KMS-11 (cell line): ENCODE measurements around the gene DGCR2.

ENCODE experiments used
- H2AFZ ChIP-seq: fragments of 200-600 bp; sonication (generic); 2 replicates; pipeline ENCODE4 v1.6.1; 2016; ENCODE audit warnings: antibody characterized with exemption, mixed run types, low read depth
- H3K27ac ChIP-seq: fragments of 200-600 bp; sonication (generic); 2 replicates; pipeline ENCODE4 v1.6.1; 2016; ENCODE audit warnings: mild to moderate bottlenecking, mixed run types
- H3K27me3 ChIP-seq: fragments of 200-600 bp; sonication (generic); 2 replicates; pipeline ENCODE4 v1.6.1; 2017; ENCODE audit warnings: mild to moderate bottlenecking, low read depth, mixed run types, moderate library complexity; ENCODE audit not compliant: insufficient read depth
- H3K36me3 ChIP-seq: fragments of 200-600 bp; sonication (generic); 2 replicates; pipeline ENCODE4 v1.6.1; 2017; ENCODE audit warnings: mild to moderate bottlenecking, mixed run types; ENCODE audit not compliant: insufficient read depth
- H3K4me1 ChIP-seq: fragments of 200-600 bp; sonication (generic); 2 replicates; pipeline ENCODE4 v1.6.1; 2016; ENCODE audit warnings: mild to moderate bottlenecking, low read depth, mixed run types; ENCODE audit not compliant: poor library complexity, severe bottlenecking
- H3K4me2 ChIP-seq: fragments of 200-600 bp; sonication (generic); 2 replicates; pipeline ENCODE4 v1.7.0; 2016; ENCODE audit warnings: mild to moderate bottlenecking, mixed run types
- H3K4me3 ChIP-seq: fragments of 200-600 bp; sonication (generic); IDR thresholded peaks from 2 replicates; pipeline ENCODE4 v1.6.1; 2017; ENCODE audit warnings: low read depth, low read length, mixed read lengths; ENCODE audit not compliant: insufficient read depth
- H3K79me2 ChIP-seq: fragments of 200-600 bp; sonication (generic); 2 replicates; pipeline ENCODE4 v1.6.1; 2016; ENCODE audit warnings: low read depth, mixed run types; ENCODE audit not compliant: insufficient read depth
- H3K9ac ChIP-seq: fragments of 200-600 bp; sonication (generic); 2 replicates; pipeline ENCODE4 v1.6.1; 2016; ENCODE audit warnings: mild to moderate bottlenecking, mixed run types
- H4K20me1 ChIP-seq: fragments of 200-600 bp; sonication (generic); 2 replicates; pipeline ENCODE4 v1.6.1; 2016; ENCODE audit warnings: mild to moderate bottlenecking, mixed run types; ENCODE audit not compliant: insufficient read depth
- TF ChIP-seq, protein P1 (sequence below): fragments of 200-600 bp; sonication (generic); conservative IDR thresholded peaks from 2 replicates; pipeline ENCODE4 v1.6.1; 2017; ENCODE audit warnings: low read depth, mild to moderate bottlenecking, antibody characterized with exemption, low read length, moderate library complexity, mixed read lengths

Gene DGCR2

DNA sequence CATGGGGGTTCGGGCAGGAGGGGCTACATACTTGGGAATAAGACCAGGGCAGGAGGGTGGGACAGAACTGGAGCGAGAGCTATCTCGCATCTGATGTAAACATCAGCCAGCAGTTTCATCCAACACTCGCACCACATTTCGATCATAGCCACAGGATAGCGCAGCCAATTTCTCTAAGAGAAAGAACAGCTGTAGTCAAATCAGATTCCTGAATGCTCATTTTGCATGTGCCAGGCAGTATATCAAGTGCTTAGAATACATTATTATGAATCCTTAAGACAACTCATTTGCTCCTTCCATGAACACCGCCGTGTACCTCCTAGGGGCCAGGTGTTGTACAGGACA lies 14.5 kb downstream of the DGCR2 start:
- Histone ChIP-seq H4K20me1 (peaks cover 34% of the 10 kb centered on the region), H3K36me3 (no peaks in the 10 kb centered on the region), H3K9ac (no peak overlapping the region), H2AFZ (no peak overlapping the region), H3K4me3 (no peak overlapping the region), H3K4me2 (peak overlapping the region; percentile 24; the same call in 1 of the 2 replicates), H3K79me2 (peaks cover 71% of the 10 kb centered on the region), H3K4me1 (peaks cover 68% of the 10 kb centered on the region), H3K27me3 (no peaks in the 10 kb centered on the region), H3K27ac (no peak overlapping the region)
- TF ChIP-seq, protein P1, sequence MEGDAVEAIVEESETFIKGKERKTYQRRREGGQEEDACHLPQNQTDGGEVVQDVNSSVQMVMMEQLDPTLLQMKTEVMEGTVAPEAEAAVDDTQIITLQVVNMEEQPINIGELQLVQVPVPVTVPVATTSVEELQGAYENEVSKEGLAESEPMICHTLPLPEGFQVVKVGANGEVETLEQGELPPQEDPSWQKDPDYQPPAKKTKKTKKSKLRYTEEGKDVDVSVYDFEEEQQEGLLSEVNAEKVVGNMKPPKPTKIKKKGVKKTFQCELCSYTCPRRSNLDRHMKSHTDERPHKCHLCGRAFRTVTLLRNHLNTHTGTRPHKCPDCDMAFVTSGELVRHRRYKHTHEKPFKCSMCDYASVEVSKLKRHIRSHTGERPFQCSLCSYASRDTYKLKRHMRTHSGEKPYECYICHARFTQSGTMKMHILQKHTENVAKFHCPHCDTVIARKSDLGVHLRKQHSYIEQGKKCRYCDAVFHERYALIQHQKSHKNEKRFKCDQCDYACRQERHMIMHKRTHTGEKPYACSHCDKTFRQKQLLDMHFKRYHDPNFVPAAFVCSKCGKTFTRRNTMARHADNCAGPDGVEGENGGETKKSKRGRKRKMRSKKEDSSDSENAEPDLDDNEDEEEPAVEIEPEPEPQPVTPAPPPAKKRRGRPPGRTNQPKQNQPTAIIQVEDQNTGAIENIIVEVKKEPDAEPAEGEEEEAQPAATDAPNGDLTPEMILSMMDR: no peak

DNA sequence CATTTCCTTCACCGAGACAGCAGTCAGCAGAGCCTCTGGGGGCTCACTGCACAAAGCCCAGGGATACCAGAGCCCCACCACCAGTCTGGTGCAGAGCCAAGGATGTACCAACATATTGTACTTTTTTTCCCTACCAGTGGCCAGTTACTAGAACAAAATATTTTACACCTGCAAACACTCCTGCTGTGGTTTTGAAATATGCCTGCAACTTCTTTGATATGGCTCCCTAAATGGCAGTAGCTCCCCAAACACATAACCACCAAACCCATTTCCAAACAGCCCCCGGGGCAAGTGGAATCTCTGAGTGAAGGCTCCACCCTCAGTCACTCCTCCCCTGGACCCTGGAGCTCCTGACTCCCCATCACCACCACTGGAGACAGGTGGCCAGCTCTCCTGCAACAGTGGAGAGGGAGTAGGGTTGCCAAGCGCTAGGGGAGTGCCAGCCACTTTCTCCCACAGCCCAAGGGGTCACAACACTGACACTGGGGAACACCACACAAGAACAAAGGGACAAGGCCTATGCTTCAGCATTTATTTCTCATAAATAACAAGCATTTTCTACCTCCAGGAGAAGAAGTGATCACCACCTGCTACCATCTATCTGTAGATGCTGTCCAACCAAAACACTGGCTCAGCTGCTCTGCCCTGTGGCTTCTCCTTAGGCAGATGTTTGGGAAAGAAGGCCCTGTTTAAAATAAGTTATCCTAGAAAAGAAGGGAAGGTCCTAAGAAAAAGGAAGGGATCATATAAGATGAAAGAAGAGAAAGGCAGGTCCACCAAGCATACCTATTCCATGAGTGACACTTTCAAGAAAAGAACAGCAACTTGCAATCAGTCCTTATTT lies 15.1 kb downstream of the DGCR2 start:
- H3K27ac ChIP-seq: no peak overlapping the region
- no peak overlapping the region for H3K4me3 ChIP-seq
- peak overlapping the region; percentile 24; the same call in 1 of the 2 replicates for H3K4me2 ChIP-seq
- TF ChIP-seq, protein P1: no peak
- H3K36me3 ChIP-seq: no peaks in the 10 kb centered on the region
- H2AFZ ChIP-seq: no peak overlapping the region
- H3K9ac ChIP-seq: no peak overlapping the region
- peaks cover 68% of the 10 kb centered on the region for H3K4me1 ChIP-seq
- H3K27me3 ChIP-seq: no peaks in the 10 kb centered on the region
- H4K20me1 ChIP-seq: peaks cover 34% of the 10 kb centered on the region
- peaks cover 77% of the 10 kb centered on the region for H3K79me2 ChIP-seq

DNA sequence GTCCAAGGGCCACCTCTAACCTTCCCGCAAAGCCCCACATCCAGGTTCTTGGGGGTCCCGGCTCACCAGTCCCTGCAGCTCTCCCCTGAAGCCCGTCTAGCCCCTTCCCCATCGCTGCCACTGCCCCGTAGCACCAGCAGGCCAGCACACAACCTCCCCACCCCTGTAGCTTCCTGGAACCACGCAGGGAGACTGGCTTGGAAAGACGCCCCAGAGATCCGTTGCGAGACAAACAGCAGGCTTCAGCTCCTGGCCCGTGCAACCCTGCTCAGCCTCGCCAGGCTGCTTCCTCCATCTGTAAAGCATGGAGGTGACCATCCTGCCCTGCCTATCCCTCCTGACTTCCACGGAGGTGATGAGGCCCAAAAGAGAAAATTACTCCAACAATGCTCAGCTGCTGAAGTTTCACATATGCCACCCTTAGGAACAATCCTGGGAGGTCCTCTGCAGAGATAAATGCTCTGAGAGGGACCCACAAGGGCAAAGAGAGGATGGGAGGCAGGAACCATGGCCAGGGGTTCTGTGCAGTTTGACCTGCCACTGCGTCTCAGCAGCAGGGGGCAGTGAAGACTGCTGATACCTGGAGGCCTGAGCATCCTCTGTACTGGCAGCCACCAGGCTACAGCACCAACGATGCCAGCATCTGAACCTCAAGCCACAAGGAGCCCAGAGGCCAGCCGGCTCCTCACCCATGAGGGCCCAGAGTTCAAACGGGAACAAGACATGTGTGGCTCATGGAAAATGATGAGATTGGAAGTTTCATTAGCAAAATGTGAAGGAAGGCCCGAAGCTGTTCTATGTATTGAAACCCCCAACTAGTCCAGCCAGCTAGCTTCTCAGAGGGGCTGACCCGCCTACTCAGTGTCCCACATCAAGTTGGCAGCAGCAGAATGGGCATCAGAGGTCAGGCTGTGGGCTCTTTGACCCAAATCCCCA lies 16.1 kb downstream of the DGCR2 start:
- Histone ChIP-seq H3K27me3 (no peaks in the 10 kb centered on the region), H3K4me2 (peak overlapping the region; percentile 24; the same call in 1 of the 2 replicates), H4K20me1 (peaks cover 32% of the 10 kb centered on the region), H3K27ac (no peak overlapping the region), H3K4me1 (peaks cover 60% of the 10 kb centered on the region), H3K36me3 (no peaks in the 10 kb centered on the region), H3K4me3 (no peak overlapping the region), H3K79me2 (peaks cover 81% of the 10 kb centered on the region), H2AFZ (no peak overlapping the region), H3K9ac (no peak overlapping the region)
- TF ChIP-seq, protein P1: peak; percentile 57

DNA sequence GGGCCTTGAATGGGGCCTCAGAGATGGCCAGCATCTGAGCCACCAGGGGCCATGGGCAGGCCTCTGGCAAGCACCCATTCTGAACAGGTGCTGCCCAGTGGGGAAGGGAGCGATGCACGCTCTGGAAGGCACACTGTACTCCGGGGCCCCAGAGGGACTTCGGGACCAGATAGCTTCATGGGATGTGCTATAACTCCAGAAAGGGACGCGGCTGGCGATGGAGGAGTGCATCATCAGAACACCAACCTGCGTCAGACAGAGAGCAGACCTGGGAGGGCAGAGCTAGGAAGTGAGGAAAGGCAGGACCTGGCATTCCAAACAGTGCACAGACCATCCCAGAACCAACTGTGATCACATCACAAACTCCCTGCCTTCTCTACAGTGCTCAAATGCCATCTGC lies 16.8 kb downstream of the DGCR2 start:
- H3K36me3 ChIP-seq: no peaks in the 10 kb centered on the region
- H3K4me2 ChIP-seq: no peak overlapping the region
- TF ChIP-seq, protein P1: no peak
- no peak overlapping the region for H3K4me3 ChIP-seq
- H3K27me3 ChIP-seq: no peaks in the 10 kb centered on the region
- H3K9ac ChIP-seq: no peak overlapping the region
- peaks cover 54% of the 10 kb centered on the region for H3K4me1 ChIP-seq
- H2AFZ ChIP-seq: no peak overlapping the region
- H3K79me2 ChIP-seq: peaks cover 81% of the 10 kb centered on the region
- peaks cover 26% of the 10 kb centered on the region; the same call in 1 of the 2 replicates for H4K20me1 ChIP-seq
- H3K27ac ChIP-seq: no peak overlapping the region
